Measurements from ENCODE around the gene KCTD15.

The KCTD15 gene

GRCh38 chr19:33811736-33812387, 15.2 kb downstream of the KCTD15 start:
- Histone ChIP-seq H3K36me3 (ENCODE audit: low read depth) (peaks cover 23% of the 10 kb centered on the region), H3K27ac (ENCODE audit: poor library complexity, severe bottlenecking) (no peak overlapping the region), H3K9me3 (ENCODE audit: severe bottlenecking) (no peaks in the 10 kb centered on the region), H3K27me3 (ENCODE audit: insufficient read depth, poor library complexity, severe bottlenecking) (no peaks in the 10 kb centered on the region), H3K4me1 (ENCODE audit: insufficient read depth, poor library complexity, severe bottlenecking) (no peaks in the 10 kb centered on the region), H3K4me3 (ENCODE audit: severe bottlenecking) (no peak overlapping the region)
- ATAC-seq (ENCODE audit: low read depth) (no peak), DNase-seq (ENCODE audit: low spot score) (peak; percentile 24)
- no peak for TF ChIP-seq CTCF (IDR thresholded peaks at IDR 0.05; ENCODE audit: poor library complexity, severe bottlenecking)

- peak; percentile 42 for DNase-seq (ENCODE audit: low spot score)
- Histone ChIP-seq H3K36me3 (ENCODE audit: low read depth) (peaks cover 16% of the 10 kb centered on the region), H3K27me3 (ENCODE audit: insufficient read depth, poor library complexity, severe bottlenecking) (no peaks in the 10 kb centered on the region), H3K9me3 (ENCODE audit: severe bottlenecking) (no peaks in the 10 kb centered on the region), H3K27ac (ENCODE audit: poor library complexity, severe bottlenecking) (no peak overlapping the region), H3K4me1 (ENCODE audit: insufficient read depth, poor library complexity, severe bottlenecking) (no peaks in the 10 kb centered on the region), H3K4me3 (ENCODE audit: severe bottlenecking) (no peak overlapping the region)
- no peak for ATAC-seq (ENCODE audit: low read depth)
- no peak for TF ChIP-seq CTCF (IDR thresholded peaks at IDR 0.05; ENCODE audit: poor library complexity, severe bottlenecking)
These were observed 16.0 kb downstream of the KCTD15 start for GRCh38 chr19:33812388-33813330.

DNA sequence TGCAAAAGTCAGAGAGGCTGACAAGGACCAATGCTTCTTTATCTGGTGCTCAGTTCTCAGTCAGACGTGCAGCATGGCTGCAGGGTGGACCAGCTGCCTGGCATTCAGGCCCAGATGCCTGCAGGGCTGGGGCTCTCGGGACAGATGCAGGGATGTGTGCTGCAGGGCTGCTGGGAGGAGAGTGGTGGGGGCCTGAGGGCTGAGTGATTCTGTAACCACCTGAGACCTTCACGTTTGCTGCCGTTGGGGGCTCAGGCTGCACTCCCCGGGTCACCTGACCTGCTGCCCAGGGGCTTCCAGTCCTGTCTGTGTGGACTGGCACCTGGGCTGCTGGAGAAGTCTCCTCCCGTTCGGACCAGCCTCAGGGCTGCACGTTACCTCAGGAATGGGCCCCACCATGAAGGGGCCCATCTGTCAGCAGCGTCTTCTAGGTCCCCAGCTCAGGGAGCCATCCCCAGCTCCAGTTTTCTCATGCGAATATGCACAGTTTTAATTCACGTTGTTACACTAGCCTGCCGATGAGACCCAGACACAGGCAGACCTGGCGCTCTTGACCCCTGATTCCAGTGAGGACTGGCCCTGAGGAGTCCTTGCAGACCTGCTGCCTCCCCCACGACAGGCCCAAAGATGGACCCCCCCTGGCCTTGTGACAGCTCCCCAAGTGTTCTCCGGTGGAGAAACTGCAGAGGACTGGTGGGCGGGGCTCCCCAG, 16.9 kb downstream of the KCTD15 start:
- TF ChIP-seq CTCF (IDR thresholded peaks at IDR 0.05; ENCODE audit: poor library complexity, severe bottlenecking), result no peak
- Histone ChIP-seq H3K27ac (ENCODE audit: poor library complexity, severe bottlenecking) (no peak overlapping the region), H3K27me3 (ENCODE audit: insufficient read depth, poor library complexity, severe bottlenecking) (no peaks in the 10 kb centered on the region), H3K4me1 (ENCODE audit: insufficient read depth, poor library complexity, severe bottlenecking) (no peaks in the 10 kb centered on the region), H3K9me3 (ENCODE audit: severe bottlenecking) (no peaks in the 10 kb centered on the region), H3K4me3 (ENCODE audit: severe bottlenecking) (no peak overlapping the region), H3K36me3 (ENCODE audit: low read depth) (peaks cover 12% of the 10 kb centered on the region)
- ATAC-seq (ENCODE audit: low read depth), result no peak
- peak; percentile 35 for DNase-seq (ENCODE audit: low spot score)

- H3K27me3 ChIP-seq (ENCODE audit: insufficient read depth, poor library complexity, severe bottlenecking), result no peaks in the 10 kb centered on the region
- no peak overlapping the region for H3K4me3 ChIP-seq (ENCODE audit: severe bottlenecking)
- H3K27ac ChIP-seq (ENCODE audit: poor library complexity, severe bottlenecking), result no peak overlapping the region
- ATAC-seq (ENCODE audit: low read depth), result no peak
- no peak for TF ChIP-seq CTCF (IDR thresholded peaks at IDR 0.05; ENCODE audit: poor library complexity, severe bottlenecking)
- DNase-seq (ENCODE audit: low spot score), result peak; percentile 18
- H3K4me1 ChIP-seq (ENCODE audit: insufficient read depth, poor library complexity, severe bottlenecking), result peaks cover 2% of the 10 kb centered on the region
- peaks cover 5% of the 10 kb centered on the region; the same call in 1 of the 2 replicates for H3K36me3 ChIP-seq (ENCODE audit: low read depth)
- no peaks in the 10 kb centered on the region for H3K9me3 ChIP-seq (ENCODE audit: severe bottlenecking)
These were observed 17.8 kb downstream of the KCTD15 start for GRCh38 chr19:33814181-33815165.
